B cell (primary cell): ENCODE data around the gene KIAA1217.
"Not testable (repeated sequence)": the region's sequence is repeated elsewhere in the genome, so short reads cannot be mapped to it uniquely, and the experiment has no call there.

Experiments
- CTCF ChIP-seq: fragments of 200-600 bp; IDR thresholded peaks from one replicate; pipeline ENCODE4 v1.8.0; 2022; ENCODE audit warnings: antibody characterized with exemption, mild to moderate bottlenecking
- EZH2 ChIP-seq: IDR thresholded peaks from 2 replicates; pipeline ENCODE4 v1.6.1; 2012; ENCODE audit warnings: borderline replicate concordance, low read depth, mild to moderate bottlenecking, moderate library complexity, low read length; ENCODE audit not compliant: insufficient read depth, poor library complexity, severe bottlenecking

DNA sequence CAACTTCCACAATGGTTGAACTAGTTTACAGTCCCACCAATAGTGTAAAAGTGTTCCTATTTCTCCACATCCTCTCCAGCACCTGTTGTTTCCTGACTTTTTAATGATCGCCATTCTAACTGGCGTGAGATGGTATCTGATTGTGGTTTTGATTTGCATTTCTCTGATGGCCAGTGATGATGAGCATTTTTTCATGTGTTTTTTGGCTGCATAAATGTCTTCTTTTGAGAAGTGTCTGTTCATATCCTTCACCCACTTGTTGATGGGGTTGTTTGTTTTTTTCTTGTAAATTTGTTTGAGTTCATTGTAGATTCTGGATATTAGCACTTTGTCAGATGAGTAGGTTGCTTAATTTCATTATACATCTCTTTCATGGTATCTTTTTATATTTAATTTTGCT is 237.0 kb downstream of the KIAA1217 start:
- not testable (repeated sequence) for TF ChIP-seq EZH2, CTCF
